ENCODE measurements around the gene MMS19. TPM values are rescaled to one million over a fixed set of nuclear protein-coding genes. Genes with fewer than 3 reads are reported as not detected.

The MMS19 gene
- total RNA-seq, 1 experiment from 2014 or later = 112 TPM

DNA sequence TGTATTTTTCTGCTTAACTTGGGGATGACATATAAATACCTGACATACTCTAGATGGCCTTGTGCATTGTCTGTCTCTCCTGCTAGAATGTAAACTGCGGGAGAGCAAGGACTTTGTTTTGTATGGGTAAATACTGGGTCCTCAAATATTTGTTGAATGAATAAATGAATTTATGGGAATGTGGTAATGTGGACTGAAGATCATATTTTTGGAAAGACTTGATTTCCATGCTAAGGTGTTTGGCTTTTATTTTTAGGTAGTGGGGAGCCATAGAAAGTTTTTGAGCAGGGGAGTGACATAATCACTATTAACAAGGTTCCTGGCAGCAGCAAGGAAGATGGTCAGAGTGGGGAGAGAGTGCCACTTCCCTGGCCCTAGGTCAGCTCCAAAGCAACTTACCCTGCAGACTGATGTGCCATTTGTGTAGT is 27.5 kb upstream of the MMS19 start:
- DNase-seq (ENCODE audit: low read depth) = no peak

DNA sequence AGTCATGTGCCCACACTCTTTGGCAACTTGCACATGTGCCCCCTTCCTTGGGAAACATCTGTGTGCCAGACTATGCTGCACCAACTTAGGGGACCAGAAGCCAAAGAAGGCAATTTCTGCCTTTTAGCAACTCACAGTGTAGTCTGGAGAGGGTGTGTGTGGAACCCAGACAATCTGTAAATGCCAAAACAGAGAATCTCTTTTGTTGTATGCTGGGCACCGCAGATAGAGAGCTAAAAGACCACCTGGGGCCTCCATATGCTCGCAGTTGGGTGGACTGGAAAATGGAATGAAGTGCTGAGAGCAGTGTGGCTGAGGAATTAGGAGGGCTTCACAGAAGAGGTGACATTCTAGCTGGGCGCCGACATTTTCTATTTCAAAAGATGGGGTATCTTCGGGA is 26.9 kb upstream of the MMS19 start:
- no peak for DNase-seq (ENCODE audit: low read depth)

GRCh38 chr10:97522937-97523336 is 24.7 kb upstream of the MMS19 start:
- no peak for DNase-seq (ENCODE audit: low read depth)

DNA sequence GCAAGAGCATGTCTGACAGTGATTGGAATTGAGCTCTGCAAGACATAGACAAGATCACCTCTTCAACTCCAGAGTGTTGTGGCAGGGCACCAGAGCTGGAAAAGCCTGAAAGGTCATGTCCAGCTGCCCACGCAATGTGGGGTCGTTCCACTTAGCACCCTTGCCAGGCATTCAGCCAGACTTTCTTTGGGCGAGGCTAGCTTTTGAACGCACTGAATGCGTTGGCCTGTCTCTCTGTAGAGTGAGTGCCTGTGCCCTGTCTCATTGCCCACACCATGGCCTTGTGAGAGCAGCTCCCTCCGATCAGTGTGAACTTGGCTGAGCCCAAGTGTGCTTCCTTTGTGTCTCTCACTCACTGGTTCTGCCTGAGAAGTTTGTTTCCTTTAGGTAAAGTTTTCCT is 23.8 kb upstream of the MMS19 start:
- DNase-seq (ENCODE audit: low read depth) = no peak

GRCh38 chr10:97520978-97521761 is 22.9 kb upstream of the MMS19 start:
- no peak for DNase-seq (ENCODE audit: low read depth)

GRCh38 chr10:97520520-97520919 is 22.3 kb upstream of the MMS19 start:
- DNase-seq (ENCODE audit: low read depth) = no peak

GRCh38 chr10:97519342-97519741 is 21.1 kb upstream of the MMS19 start:
- DNase-seq (ENCODE audit: low read depth) = peak; percentile 88

- DNase-seq (ENCODE audit: low read depth) = peak; percentile 82
Observed at GRCh38 chr10:97518301-97519043, 20.2 kb upstream of the MMS19 start.

DNA sequence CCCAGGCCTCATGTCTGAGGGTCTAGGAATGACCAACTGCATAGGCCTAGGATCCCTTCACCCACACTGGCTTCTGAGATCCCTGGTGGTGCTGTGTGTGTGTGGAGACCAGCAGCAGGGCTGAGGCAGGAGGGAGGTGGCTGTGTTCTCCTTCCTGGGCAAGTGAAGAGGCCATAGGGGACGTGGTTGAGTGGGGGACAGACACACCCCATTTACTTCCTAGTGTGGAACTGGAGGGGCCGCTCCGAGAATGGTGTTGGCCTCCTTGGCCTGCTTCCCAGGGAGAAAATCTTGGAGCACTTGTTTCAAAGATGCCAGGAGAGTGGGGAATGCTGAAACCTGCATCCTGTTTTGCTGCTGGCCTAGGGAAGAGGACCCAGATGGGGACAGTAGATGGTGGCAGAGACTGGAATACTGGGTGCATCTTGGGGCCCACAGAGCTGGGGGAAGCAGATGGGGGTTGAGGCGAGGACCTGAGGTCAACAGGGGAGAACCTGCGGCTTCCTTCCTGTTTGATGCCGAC is 19.6 kb upstream of the MMS19 start:
- DNase-seq (ENCODE audit: low read depth) = no peak

DNA sequence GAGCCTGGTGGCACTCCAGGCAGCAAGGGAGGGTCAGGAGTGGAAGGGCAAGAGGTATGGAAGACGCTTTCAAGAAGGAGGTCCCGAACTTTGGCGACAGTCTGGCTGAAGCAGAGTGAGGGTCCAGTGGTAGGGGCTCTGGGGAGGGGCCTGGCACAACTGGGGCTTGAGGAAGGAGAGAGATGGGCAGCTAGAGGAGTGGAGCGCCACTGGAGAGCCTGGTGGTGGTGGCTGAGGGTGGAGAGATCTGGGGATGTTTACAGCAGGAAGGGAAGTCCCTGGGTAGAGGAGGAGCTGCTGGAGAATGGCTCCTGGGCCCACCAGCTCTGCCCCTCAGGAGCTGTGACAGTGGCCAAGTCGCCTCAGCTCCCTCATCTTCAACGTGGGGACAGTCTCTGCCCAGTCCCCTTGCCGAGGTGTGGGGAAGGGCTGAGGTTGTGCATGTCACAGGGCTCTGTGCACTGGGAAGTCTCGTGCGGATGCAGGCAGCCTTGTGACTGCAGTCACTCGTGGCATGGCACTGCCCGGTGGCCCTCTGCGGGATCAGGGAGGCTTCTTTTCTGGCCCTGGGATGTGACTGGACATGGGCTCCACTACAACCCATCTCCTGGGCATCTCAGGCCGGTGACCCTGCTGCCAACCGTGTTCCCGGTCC is 19.0 kb upstream of the MMS19 start:
- DNase-seq (ENCODE audit: low read depth) = no peak

GRCh38 chr10:97515271-97515978 is 17.2 kb upstream of the MMS19 start:
- no peak for DNase-seq (ENCODE audit: low read depth)

DNA sequence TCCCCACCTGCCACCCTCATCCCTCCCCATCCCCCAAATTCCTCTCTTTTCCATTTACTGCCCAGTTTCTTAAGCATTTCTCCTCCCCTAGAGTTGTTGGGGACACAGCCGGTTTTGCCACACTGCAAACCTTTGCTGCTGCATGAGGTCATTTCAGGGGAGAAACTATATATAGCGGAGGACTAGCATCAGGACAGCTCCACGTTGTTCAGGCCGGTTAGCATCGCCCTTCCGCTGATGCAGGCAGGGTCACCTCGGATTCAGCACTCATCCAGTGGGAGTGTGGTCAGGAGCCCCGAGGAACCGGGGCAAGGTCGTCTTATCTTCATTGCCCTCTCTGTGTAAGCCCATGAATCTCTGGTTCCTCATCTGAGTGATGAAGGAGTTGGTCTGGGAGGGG is 16.1 kb upstream of the MMS19 start:
- no peak for DNase-seq (ENCODE audit: low read depth)

GRCh38 chr10:97512993-97513392 is 14.8 kb upstream of the MMS19 start:
- no peak for DNase-seq (ENCODE audit: low read depth)

DNA sequence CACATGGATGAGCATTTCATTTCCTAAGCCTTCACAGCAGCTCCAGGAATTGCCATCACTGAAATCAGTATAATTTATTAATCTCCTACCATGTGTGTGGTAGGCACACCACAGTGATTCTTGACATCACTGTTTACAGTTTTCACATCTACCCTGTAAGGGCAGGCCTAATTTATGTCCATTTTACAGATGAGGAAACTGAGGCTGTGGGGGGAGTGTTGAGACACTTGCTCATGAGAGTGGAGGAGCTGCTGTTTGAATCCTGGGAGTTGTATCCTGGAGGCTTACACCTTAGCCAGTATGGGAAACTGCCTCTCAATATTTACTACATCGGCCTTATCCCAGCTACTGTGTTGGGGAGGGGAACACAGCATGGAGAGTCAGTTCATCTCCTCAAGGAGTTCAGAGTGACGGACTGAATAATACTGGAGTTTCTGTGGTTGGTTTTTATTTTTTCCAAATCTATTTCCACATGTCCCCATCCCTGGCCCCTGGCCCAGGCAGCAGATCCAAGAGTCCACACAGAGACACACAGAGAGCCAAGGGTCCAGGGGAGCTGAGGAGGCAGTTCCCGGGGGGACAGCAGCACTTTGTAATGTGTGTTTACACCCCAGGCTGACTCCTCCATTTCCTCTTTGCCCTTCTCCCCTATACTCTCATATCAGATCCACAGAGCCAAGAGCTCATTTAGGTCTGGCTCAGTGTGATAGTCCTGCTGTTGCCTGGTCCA is 13.7 kb upstream of the MMS19 start:
- DNase-seq (ENCODE audit: low read depth) = no peak

- DNase-seq (ENCODE audit: low read depth) = no peak
Observed at GRCh38 chr10:97510686-97511085, 12.5 kb upstream of the MMS19 start.

- DNase-seq (ENCODE audit: low read depth) = no peak
Observed at GRCh38 chr10:97509120-97509680, 11.0 kb upstream of the MMS19 start.

DNA sequence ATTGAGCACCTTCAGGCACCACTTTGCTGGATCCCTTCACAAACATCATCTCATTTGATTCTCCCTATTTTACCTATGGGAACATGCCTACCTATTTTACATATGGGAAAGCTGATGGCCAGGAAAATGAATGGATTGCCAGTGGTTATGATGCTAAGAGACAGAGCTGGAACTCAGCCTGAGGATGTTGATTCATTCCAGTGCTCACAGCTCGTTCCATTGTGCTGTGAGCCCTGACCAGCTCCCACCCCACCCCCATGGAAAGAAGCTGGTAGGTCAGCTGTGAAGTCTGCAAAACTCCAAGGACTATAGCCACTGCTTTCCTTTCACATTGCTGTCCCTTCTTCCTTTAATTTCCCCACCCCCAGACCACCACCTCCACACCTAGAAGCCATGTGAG is 10.1 kb upstream of the MMS19 start:
- DNase-seq (ENCODE audit: low read depth) = peak; percentile 30

GRCh38 chr10:97506199-97506991 is 8.2 kb upstream of the MMS19 start:
- no peak for DNase-seq (ENCODE audit: low read depth)

- no peak for DNase-seq (ENCODE audit: low read depth)
Observed at GRCh38 chr10:97505152-97505551, 6.9 kb upstream of the MMS19 start.

DNA sequence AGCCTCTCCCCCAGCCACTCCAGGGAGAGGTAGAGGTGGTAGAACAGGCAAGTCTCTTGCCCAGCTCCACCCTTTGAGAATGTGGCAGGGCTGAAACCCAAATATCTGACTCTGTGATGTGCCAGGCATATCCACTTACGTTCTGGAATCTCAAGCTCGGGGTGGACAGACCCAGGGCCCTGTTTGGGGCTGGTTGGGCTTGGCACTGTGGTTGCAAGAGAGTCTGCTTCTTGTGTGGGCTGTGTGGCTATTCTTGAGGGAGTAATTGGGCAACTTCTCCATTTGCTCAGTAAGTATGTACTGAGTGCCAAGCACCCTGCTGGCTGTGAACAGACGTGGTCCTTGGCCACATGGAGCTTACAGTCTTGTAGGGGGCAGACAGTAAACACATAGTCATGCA is 5.2 kb upstream of the MMS19 start:
- no peak for DNase-seq (ENCODE audit: low read depth)
